Subcutaneous adipose tissue (tissue), 4 donors: ENCODE measurements around the gene LSM14B. TPM values are rescaled to one million over a fixed set of nuclear protein-coding genes. Genes with fewer than 3 reads are reported as not detected.

Experiments used
- CTCF ChIP-seq: fragments of 450-650 bp; IDR thresholded peaks from one replicate; pipeline ENCODE4 v1.5.1; 2016; ENCODE audit warnings: low read depth, mild to moderate bottlenecking, control low read depth, antibody characterized with exemption, moderate library complexity
- total RNA-seq, 4 donors: library from RNA; depleted of rRNA; stranded (reverse); fragments of >200 nt; gene quantifications; one replicate each; pipeline ENCODE4 v1.1.0, GENCODE V29; 2016

Gene LSM14B
- total RNA-seq, 4 donors from 2014 or later: 18.3 to 33.0 (median 20.1) TPM

GRCh38 chr20:62146019-62146755 lies 23.9 kb downstream of the LSM14B start:
- no peak for TF ChIP-seq CTCF

- no peak for TF ChIP-seq CTCF
These were observed 24.9 kb downstream of the LSM14B start for GRCh38 chr20:62147125-62147524.

GRCh38 chr20:62147528-62147927 lies 25.3 kb downstream of the LSM14B start:
- TF ChIP-seq CTCF: no peak

- no peak for TF ChIP-seq CTCF
These were observed 26.6 kb downstream of the LSM14B start for GRCh38 chr20:62148908-62149314.

- TF ChIP-seq CTCF: no peak
These were observed 27.4 kb downstream of the LSM14B start for GRCh38 chr20:62149532-62150309.

- no peak for TF ChIP-seq CTCF
These were observed 28.0 kb downstream of the LSM14B start for GRCh38 chr20:62150310-62150575.

GRCh38 chr20:62151225-62151624 lies 28.9 kb downstream of the LSM14B start:
- TF ChIP-seq CTCF: no peak
